ENCODE results near the gene ANO4.
A peak's percentile ranks its signal among the peaks of the same experiment; 100 is the strongest.
"Not testable (repeated sequence)": the region's sequence is repeated elsewhere in the genome, so short reads cannot be mapped to it uniquely, and the experiment has no call there.

Gene ANO4

GRCh38 chr12:100956311-100956852, 161.8 kb downstream of the ANO4 start:
- DNase-seq: no peak

- no peak for DNase-seq
These were observed 164.9 kb downstream of the ANO4 start for GRCh38 chr12:100959481-100959880.

- no peak for DNase-seq
These were observed 167.6 kb downstream of the ANO4 start for GRCh38 chr12:100962086-100962712.

DNA sequence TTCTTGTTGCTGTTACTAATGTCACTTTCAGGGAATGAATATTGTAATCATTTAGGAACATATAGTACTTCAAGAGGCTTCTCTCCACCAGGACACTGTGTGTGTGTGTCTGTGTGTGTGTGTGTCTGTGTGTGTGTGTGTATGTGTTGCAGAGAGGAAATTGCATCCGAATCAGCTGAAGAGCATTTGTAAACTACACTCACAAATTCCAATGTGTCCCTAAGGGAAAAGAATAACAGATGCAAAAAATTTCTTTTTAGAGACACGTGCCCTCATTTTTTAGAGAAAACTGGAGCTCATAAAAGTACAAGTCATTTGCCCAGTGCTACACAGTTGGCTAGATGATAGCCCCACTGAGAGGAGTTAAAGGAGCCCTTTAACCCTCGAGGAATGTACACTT, 168.8 kb downstream of the ANO4 start:
- DNase-seq: no peak

- no peak for DNase-seq
These were observed 169.5 kb downstream of the ANO4 start for GRCh38 chr12:100964028-100964427.

DNA sequence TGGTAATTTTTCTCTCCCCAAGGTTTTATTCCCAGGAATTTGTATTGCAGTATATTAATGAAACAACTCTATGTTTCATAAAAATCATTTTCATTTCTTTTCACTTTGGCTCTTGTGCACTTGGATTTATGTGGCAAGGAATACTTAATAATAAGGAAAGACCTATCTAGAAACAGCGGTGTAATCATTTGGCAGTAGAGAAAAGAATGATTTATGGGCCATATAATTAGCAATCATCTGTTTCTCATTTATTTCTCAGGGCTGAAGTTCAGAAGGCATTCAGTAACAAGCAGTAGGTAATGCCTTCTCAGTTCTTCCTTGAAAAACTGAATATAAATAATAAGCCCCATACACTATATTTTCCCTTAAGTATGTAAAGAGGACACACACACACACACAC, 172.6 kb downstream of the ANO4 start:
- DNase-seq: no peak

GRCh38 chr12:100970894-100971293, 176.3 kb downstream of the ANO4 start:
- no peak for DNase-seq

GRCh38 chr12:100972121-100972520, 177.5 kb downstream of the ANO4 start:
- no peak for DNase-seq

DNA sequence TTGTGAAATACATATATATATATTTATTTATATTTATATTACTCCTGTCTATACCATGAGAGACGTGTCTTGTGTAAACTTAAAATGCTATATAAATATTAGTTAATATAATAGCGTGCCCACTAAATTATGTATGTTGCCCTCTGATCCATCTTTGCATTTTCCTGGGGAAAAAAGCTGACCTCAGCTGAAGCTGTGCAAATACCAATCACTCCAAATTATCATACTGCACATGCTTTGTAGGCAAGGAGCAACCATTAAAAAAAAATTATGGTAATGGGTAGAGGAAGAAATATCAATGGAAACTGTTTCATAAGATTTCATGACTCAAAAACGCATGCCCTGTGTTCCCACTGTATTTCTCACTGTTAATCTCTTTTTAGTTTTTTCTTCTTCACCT, 179.8 kb downstream of the ANO4 start:
- no peak for DNase-seq

DNA sequence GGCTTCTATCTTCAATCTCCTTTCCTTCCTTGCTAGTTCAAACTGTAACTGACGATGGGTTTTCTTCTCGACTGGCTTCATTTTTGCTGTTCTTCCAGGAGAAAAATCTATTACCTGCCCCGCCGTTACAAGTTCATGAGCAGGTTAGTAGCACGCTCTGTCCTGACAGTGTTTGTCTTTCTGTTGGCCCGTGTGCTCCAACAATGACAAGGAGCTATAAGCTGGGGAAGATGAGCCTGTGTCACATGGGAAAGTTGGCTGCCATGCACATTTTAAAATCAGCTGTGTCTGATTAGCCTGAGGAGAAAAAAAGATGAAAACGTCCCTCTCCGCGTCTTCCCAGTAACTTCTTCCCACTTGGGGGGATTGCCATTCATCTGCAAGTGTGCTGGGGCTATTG, 180.2 kb downstream of the ANO4 start:
- DNase-seq: no peak

- no peak for DNase-seq
These were observed 182.2 kb downstream of the ANO4 start for GRCh38 chr12:100976735-100977134.

DNA sequence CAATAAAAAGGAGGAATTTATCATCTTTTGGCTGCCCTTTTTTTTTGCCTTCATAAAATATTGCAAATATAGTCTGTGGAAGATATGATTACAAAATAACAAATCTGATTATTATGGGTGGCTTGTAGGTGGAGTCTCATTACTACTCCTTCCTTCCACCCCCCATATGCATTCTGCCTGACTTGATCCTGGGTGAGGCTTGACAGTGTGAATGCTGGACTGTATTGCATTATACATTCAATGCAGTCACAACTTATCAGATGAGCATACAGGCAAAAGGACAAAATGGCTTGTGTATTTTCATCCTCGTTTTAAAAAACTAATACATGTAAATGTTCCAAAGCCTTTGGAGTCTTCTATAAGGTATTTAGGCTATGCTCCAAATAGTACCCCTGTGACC, 186.3 kb downstream of the ANO4 start:
- no peak for DNase-seq

DNA sequence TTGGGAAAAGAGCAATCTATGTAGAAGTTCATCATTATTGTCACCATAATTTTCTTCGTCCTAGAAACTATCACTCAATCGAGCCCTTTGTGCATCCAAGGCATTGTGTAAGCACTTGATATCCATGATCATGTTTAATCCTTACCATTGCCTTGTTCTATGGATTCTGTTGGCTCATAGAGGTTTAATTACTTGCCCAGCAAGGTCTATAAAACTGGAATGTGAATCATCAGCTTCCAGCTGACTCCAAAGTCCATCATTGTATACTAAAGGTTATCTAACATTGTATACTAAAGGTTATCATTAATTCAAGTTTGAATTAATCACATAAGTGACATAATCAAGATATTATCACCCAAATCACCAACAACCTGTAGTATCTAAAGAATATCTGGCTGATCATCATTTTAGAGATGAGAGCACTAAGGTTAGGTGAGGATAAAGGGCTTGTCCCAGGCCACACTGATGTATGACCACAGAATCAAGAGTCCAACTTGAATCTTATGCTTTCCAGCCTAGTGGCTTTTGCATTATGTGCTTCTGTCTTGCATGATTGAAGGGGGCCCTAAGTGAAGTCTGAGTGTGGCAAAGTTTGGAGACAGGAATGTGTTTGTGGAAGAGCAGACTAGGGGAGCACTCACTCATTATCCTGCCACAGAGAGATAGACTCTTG, 188.1 kb downstream of the ANO4 start:
- DNase-seq: no peak

DNA sequence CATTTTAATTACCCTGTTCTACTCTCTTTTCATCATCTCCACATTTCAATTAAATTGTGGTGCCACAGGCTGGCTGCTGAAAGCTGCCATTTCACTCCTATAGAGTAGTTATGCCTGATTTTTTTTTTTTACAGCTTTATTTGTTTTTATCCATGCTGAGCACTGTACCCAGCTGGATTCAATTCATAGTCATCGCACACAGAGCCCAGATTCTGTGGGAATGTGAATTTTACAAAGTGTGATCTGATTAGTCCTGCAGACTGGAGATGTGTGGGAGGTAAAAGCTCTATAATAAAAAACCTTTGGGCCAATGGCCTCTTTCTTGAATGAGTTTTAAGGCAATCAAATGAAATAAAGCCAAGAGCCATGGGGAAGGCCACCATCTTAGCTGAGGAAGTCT, 190.2 kb downstream of the ANO4 start:
- DNase-seq: no peak

DNA sequence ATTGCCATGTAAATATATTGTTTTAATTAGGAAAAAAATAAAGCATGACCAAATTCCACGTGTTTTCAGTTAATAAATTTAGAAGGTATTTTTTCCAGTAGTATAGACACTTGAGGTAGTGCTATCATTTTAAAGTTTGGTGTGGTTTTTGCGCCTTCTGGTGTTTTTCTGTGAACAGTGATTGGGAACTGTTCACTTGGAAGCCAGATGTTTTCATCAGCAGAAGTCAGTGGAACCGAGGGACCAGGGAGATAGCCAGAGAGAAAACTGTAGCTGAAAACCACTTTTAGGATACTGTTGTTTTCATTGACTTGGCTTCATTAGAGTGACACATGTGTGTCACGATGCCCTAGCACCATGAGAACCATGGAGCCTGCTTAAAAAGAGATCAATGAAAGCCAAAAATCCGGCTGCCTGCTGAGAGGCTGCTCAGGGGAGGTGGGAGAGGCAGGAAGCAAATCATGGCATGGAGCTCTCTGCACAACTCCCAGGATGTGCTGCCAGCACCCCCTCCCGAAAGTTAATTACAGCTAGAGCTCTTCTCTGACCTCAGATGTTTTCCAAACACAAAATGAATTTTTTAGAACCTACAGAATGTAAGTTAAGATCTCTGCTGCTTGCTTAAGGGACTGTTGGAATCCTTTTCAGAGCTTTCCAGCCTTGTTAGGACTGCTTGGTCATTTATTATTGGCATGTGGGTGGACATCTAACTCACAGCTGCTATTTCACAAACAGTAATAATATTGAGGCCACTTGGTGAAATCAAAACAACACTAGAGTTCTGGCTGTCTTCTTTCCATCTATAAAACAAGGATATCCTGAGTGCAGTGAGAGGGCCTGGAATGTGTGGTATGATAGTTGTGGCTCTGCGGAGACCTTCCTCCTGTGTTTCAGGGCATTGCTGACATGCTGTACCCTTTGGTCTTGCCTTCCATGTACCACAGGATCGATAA, 192.3 kb downstream of the ANO4 start:
- DNase-seq: no peak

GRCh38 chr12:100987552-100988521, 193.3 kb downstream of the ANO4 start:
- peak; percentile 4 for DNase-seq

GRCh38 chr12:100989509-100989908, 194.9 kb downstream of the ANO4 start:
- not testable (repeated sequence) for DNase-seq

GRCh38 chr12:100991102-100991501, 196.5 kb downstream of the ANO4 start:
- DNase-seq: no peak

GRCh38 chr12:100992194-100992593, 197.6 kb downstream of the ANO4 start:
- no peak for DNase-seq

DNA sequence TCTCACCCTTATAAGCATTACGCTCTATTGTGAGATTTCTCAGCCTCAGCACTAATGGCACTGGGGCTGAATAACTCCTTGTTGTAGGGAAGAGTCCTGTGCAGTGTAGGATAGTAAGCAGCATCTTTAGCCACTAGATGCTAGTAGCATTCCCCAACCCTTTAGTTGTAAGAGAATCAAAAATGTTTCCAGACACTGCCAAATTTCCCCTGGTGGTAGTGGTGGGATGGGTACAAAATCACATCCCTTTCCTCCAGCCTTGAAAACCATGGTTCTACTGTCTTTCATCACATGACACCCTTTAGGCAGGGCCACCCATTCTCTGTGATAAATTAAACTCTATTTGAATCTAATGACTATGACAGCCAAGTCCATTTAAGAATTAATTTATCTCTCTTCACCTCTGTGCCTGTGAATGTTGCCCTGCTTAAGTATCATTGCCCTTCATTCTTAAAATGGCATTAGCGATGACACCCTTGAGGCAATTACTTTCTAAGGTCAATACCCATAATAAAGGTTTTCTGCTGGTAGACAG, 199.4 kb downstream of the ANO4 start:
- no peak for DNase-seq

- no peak for DNase-seq
These were observed 200.6 kb downstream of the ANO4 start for GRCh38 chr12:100995201-100995600.

GRCh38 chr12:100995771-100996170, 201.2 kb downstream of the ANO4 start:
- DNase-seq: no peak
